GM21360 (cell line): ENCODE results near the gene TIMM44.
A peak's percentile ranks its signal among the peaks of the same experiment; 100 is the strongest.
"Not testable (repeated sequence)": the region's sequence is repeated elsewhere in the genome, so short reads cannot be mapped to it uniquely, and the experiment has no call there.

Source experiments
- ATAC-seq: cut with Tn5 transposase; IDR thresholded peaks from one replicate; pipeline ENCODE4 v1.9.1; 2021; ENCODE audit warnings: mild to moderate bottlenecking, moderate library complexity; ENCODE audit not compliant: unreplicated experiment

The TIMM44 gene

DNA sequence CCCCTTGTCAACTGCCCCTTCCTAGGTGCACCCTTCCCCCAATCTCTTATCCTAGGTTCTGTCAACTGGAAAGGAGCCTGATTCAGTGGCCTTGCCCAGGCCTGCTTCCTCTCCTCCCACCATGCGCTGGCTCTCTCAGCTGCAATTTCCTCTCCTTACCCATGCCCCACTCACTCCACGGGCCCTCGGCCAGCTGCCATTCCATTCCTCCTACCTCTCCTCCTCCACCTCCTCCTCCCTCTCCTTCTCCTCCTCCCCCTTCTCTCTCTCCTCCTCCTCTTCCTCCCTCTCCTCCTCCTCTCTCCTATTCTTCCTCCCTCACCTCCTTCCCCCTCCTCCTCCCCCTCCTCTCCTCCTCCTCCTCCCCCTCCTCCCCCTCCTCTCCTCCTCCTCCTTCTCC lies 9.6 kb upstream of the TIMM44 start:
- ATAC-seq = no peak

DNA sequence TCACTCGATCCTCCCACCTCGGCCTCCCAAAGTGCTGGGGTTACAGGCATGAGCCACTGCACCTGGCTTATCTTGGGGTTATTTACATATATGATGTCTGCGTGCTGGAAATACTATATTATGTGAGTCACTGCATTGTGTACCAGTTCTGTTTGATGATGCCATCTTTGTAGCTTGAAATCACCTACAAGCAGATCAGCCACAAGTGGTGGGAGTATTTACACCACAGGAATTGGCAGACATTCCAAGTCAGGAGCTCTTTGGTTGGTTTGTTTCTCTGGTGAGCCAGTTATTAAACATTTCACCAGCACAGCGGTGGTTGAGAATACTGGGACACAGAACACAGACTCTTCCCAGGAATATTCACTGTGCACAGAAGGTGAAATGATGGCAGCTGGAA lies 4.5 kb upstream of the TIMM44 start:
- ATAC-seq = no peak

DNA sequence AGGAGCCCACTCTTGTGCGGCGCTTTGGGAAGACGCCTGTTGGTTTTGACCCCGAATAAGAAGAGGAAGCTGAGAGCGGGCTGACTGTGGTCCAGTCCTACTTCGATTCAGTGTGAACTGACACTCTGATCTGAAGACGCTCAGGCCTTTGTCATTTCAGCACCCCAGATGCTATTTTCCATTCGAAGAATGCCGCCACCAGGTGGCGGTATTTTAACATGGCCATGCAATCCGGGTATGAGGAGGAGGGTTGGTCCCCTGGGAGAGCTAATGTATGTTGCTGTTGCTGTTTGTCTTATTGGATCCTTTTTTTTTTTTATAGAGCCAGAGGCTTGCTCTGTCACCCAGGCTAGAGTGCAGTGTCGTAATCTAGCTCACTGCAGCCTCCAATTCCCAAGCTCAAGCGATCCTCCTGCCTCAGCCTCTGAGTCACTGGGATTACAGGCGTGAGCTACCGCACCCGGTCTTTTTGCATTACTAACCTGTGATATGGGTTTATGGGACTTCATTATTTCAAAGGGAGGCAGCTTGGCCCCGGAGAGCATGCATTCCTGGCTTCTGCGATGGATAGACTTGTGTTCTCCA lies 803 bp upstream of the TIMM44 start:
- ATAC-seq = peak; percentile 31

DNA sequence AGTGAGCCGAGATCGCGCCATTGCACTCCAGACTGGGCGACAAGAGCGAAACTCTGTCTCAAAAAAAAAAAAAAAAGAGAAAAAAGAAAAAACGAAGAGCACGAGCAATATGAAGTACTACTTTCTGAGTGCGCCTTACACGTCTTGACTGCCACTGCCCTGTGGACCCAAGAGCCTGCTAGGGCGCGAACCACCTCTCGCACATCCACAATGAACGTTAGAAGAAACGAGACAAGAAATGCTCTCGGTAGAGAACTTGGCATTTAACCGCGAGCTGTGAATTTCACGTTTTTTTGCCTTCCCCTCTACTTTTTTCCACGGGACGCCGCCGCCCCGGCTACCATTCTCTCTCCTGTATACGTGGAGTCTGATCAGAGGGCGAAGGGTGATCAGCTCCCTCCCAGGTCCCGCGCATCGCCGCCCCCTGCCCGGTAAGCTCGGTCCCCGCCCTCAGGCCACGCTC lies 454 bp downstream of the TIMM44 start:
- ATAC-seq = peak; percentile 8

DNA sequence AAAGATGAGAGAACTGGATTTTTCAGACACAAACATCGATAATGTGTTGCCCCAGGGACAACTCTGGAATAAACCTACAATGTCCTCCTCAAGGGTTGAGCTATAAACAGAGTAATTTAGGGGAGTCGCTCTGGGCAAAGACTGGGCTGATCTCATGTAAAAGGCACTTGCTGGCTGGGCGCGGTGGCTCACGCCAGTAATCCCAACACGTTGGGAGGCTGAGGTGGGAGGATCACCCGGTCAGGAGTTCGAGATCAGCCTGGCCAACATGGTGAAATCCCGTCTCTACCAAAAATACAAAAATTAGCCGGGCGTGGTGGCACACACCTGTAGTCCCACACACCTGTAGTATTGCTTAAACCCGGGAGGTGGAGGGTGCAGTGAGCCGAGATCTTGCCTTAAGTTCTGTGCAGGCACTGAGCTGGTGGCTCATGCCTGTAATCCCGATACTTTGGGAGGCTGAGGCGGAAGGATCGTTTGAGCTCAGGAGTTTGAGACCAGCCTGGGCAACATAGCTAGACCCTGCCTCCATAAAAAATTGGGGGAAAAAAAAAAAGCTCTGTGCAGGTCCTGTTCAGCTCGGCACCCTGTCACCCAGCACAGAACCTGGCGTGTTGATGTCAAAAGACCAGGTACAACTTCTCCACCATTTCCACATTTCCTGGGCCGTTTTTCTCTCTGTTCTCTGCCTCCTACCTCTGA lies 1.4 kb downstream of the TIMM44 start:
- ATAC-seq = no peak

DNA sequence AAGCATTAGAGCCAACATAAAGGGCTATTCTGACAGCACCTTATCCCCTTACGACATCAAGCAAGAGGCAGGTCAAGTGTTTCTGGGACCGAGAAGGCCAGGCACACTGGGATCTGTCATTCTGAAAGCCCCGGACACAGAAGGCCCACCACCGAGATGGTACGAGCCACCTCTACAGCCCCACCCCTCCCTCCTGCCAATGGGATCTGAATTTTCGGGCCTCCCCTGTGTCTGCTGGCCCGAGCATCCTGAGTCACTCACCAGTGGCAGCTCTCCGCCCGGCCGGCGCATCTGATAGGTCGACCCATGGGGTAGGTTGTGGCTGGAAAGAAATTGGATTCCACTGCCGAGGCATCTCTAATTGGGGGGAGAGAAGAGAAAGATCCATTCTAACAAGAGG lies 2.6 kb downstream of the TIMM44 start:
- ATAC-seq = no peak

DNA sequence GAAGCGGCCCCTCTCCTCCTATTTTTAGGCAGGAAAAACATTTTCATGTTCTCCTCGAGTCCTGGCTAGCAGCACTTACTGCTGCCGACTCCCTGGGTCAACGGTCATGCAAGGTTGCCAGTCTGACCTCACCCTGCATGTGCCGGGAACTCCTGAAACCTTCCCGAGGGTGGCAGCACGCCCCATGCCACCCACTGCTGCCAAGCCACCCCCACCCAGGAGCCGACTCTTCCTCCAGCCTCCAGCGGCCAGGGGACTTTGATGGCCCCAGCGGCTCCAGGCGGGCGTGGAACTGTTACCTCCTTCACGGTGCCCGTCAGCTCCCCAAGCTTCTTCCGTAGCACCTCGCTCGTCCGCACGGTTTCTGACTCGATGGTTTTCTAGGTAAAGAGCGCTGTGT lies 8.7 kb downstream of the TIMM44 start:
- no peak for ATAC-seq

DNA sequence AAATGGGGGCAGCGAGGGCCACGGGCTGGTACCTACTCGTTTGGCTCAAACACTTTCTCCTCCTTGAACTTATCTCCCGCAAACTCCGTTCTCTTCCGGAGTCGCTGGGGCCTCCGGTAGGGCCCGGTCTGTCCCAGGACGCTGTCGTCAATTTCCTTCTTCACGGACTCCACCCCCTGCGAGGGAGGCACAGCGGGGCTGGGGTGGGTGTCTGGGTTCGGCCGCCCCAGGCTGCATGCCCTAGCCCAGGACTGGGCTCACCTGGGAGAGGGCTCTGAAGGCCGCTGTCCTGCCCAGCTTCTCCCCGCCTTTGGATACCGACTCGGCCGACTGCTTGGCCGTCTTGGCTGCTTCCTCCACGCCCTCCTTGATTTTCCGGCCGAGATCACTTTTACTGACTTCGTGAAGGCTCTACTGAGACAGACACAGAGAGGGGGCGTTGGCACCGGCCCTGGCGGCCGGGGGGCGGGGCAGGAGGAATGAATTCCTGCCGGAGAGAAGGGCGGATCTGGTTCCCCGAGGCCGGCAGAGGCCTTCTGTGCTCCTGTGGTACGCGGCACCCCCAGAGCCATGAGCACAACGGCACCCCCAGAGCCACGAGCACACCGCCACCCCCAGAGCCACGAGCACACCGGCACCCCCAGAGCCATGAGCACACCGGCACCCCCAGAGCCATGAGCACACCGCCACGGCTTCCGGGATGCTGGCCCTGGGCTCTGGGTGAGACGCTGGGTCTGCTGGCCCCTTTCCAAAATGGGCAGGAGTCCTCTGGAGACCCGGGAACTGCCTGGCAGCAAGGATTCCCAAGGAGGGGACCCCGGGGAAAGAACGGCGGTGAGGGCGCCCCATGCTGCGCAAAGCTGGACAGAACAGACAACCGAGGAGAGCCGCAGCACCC lies 9.4 kb downstream of the TIMM44 start:
- no peak for ATAC-seq

DNA sequence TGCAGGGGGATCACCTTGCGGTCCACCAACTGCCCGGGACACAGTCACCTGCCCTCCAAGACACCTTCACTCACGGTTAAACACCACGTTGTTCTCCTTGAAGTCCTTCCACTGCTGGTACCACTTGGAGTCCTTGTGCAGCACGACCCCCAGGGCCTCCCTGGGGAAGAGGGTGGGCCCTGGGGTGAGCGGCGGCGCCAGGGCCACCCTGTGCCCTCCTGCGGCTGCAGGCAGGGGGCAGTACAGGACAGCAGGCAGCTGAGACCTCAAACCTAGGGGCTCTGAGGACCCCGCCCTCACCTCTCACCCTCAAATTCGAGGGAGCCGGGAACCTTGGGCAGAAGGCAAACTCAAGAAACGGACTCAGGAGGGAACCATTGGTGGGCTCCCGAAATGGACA lies 10.1 kb downstream of the TIMM44 start:
- no peak for ATAC-seq

DNA sequence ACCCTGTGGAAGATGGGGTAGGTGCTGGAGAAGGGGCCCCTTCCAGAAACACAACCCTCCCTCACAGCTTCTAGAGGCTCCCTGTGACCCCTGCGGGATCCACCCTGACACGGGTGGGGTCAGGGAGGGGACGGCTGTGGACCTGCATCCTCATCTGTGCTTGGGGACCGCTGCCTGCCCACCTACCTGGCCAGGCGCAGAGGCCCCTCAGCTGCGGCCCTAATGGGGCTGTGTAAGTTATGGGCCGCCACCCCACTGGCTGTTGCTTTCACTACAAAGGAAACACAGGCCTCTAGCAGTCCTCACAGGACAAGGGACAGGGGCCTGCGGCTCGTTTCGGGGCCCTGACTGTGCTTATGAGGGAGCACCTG lies 10.6 kb downstream of the TIMM44 start:
- ATAC-seq = no peak

DNA sequence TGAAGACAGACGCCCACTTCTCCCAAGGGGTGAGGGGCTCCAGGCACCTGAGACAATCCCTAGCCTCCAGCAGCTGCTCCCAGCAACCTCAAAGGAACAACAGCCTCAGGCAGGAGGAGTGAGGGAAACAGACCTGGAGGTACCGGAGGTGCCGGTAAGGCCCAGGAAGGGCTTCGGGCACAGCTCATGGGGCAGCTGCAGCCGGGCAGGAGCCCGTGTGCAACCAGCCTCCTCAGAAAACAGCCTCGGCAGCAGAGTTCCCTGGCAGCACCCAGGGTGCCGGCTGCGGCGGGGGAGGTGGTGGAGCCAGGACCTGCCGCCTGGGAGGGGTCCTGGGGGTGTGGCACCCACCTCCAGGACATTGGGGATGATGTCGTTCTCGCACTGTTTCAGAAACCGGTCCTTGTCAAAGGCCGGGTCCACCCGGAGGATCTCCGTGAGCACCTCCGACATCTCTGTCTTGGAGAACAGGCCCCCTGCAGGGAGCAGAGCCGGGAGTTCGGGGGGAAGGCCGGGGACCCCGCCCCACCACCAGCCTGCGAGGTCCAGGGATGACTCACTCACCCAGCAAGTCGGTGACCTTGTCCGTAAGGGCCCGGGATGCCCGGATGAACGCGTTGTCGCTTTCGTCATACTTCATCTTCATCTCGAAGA lies 11.1 kb downstream of the TIMM44 start:
- ATAC-seq = no peak

DNA sequence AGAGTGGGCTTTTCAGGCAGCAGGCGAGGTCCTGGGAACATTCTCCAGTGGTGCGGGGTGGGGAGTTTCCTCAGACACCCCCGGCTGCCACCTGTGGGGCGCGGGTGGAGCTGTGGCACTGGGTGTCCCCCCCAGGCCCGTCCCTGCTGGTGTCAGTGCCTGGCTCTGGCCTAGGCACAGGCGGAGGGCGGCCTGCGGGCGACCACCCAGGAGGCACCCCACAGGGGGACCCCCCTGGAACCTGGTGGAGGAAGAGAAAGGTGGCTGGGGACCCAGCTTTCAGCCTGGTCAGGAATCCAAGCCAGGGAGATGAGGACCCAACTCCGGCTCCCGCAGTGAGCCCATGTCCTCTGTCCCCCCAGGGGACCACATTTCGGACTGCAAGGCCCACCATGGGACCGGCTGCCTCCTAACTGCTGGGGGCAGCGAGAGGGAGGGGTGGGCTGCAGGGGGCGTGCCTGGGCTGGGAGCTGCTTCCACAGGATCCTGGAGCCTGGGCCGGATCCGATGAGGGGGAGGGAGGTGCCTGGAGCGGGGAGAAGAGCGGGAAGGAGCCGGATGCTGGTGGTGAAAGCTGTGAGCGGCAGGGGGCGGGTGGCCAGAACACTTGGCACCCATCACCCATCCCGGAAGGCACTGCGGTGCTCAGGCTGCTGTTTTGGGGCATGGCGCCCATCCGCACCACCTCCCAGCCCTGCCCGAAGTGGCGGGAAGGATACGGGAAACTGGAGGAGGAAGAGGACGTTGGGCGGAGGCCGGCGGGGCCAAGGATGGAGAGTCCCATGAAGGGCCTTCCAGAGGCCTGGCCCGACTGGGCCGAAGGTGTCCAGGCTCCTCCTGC lies 12.0 kb downstream of the TIMM44 start:
- no peak for ATAC-seq

DNA sequence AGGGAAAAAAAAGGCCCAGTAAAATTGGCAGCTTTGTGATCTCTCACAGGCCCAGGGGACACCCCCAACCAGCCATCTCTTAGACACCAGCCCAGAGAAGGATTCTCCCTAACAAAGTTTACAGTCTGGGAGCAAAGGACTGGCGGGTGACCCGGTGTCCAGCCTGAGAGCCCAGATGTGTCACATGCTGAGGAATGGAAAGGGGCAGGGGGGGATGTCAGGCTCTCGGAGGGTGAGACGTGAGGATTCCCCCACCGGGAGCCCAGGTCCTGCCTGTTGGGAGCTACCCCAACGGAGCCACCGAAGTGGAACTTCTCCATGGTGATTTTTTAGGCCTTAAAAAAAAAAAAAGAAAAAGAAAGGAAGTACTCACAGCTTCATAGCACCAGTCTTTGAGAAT lies 12.7 kb downstream of the TIMM44 start:
- no peak for ATAC-seq

DNA sequence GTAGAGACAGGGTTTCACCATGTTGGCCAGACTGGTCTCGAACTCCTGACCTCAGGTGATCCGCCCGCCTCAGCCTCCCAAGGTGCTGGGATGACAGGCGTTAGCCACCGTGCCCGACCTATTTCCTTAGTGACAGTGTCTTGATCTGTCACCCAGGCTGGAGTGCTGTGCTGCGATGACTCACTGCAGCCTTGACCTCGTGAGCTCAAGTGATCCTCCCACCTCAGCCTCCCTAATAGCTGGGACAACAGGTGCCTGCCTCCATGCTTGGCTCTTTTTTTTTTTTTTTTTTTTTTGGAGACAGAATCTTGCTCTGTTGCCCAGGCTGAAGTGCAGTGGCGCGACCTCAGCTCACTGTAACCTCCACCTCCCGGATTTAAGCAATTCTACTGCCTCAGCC lies 13.4 kb downstream of the TIMM44 start:
- ATAC-seq = not testable (repeated sequence)

DNA sequence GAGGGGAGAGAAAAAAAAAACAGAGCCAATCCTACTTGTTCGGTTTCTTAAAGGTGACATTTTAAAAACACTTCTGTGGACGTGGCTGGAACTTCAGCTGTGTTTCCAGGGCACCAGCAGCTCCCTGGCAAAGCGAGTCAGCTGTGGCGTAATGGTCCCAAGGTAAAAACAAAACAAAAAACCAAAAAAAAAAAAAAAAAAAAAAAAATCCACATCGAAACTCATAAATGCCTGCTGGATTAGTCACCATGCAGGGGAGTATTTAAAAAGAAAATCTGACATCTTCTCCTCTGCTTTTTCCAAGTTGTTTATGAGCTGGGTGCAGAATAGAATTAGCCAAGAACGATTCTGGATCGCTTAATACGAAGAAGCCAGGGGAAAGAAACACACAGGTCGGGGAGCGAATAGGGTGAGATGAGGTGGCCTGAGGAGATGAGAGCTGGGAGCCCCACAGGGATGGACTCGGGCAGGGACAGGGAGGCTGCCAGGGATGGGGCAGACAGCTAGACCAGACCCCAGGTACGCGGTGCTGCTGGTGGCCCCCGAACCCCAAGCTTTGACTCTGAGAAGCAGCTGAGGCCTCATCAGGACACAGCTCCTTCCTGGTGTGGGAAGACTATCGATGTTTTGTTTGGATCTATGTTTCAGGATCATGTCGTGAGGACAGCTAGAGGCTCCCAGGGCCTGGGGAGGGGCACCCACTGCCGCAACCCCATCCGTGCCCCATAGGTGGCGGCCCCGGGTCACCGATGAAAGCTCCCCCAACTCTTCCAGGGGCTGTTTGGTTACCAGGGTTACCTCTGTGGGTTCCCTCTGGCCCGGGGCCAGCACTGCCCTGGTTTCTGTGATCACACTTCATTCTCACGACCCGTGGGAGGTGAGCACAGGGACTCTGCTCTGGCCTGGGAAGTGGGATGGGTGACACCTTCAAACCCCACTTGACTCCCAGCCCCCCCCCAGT lies 14.4 kb downstream of the TIMM44 start:
- no peak for ATAC-seq

DNA sequence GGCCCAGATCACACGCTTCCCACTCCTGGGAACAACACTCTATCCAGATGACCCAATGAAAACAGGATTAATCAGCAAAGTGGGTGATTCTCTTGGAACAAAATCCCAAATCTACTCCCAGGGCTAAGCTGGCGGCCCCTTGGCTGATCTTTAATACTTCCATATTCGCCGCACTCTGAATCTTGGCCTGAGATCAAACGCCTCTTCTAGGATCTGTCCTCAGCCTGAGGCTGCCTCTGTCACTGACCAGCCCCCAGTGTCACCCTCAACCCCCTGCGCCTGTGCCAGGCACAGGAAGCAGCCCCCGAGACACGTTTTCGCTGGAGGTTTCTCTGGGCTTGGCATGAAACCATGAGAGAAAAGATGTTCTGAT lies 15.1 kb downstream of the TIMM44 start:
- no peak for ATAC-seq

DNA sequence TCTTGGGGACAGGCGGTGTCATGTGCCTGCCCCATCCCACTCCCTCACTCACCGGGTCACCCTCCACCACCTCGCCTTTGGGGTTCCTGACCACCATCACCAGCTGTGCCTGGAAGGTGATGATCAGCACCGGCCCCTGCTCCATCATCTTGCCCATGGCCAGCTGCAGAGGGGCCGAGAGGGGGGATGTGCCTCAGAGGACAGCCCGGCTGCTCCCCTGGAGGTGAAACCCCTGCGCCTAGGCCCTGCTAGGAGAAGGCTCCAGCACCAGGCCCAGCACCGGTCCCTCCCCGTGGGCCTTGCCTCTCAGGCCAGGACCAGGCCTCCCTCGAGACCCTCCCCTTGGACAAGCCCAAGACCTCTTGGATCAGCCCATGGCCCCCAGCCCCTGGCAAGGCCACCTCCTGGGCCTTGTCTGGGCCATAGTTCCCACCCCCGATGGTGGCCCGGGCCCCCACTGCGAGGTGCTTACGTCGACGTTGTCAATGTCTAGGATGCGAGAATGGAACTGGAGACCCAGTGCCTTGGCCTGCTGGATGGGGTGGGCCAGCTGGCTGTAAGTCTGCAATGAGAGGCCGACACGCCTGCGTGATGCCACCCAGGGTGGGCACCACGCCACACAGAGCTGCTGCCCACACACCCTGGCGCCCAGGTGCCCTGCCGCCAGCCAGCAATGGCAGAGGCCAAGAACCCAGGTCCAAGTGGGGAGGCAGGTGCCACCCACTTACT lies 15.7 kb downstream of the TIMM44 start:
- no peak for ATAC-seq

DNA sequence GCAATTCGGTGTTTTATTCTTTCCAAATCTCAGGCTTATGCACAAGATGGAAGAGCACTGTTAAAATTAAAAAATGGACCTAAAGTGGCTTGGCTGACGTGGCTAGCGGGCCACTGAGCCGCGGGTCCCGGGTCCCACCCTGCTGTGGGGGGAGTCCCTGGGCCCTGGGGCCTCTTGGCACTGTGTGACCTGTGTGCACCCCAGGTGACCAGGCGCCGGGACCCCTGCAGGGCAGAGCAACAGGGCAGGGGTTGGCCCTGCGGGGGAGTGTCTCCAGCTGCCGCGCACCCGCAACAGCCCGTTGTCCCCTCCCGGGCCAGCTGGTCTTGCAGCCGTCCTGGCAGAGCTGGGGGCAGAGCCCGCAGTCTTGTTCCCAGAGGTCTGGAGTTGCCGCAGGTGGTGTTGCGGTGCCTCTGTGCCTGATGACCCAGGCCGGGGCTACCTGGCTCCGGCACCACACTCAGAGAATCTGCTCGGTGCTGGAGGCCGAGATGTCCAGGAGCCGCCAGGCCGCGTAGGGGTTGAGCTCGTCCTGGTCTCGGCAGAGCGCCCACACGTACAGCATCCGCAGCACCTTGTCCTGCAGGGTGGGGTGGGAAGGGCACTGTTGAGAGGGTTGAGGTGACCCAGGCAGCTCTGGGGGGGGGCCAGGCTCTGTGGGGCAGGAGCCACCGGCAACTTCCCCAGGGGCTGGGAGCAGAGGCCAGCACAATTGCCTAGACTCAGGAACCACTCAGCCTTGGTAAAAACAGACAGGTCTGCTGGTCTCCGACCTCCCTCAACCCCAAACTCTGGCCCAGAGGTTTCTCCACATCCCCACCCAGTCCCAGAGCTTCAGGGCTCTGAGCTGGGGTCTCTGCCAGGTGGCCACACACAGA lies 16.5 kb downstream of the TIMM44 start:
- ATAC-seq = no peak
